ENCODE results near the gene ACSF2.
"Not testable (repeated sequence)": the region's sequence is repeated elsewhere in the genome, so short reads cannot be mapped to it uniquely, and the experiment has no call there.

Gene ACSF2

DNA sequence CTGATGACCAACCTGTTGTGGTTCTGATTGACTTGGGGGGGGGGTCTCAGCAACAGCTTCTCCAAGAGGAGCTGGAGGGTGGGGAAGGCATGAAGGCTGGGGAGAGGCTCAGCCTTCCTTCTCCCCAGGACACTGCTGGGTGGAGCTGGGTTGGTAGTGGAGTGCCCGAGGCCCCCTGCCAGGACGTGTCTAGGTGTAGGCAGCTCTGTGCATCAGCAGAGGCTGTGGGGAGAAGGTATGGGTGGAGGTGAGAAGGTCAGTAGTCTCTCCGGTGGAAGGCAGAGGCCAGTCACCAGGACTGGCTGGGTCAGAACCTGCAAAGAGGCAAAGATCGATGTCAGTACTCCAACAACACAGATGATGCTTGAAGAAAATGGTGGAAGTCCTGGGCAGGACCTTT lies 38.7 kb downstream of the ACSF2 start:
- DNase-seq (ENCODE audit: low read depth) = no peak

DNA sequence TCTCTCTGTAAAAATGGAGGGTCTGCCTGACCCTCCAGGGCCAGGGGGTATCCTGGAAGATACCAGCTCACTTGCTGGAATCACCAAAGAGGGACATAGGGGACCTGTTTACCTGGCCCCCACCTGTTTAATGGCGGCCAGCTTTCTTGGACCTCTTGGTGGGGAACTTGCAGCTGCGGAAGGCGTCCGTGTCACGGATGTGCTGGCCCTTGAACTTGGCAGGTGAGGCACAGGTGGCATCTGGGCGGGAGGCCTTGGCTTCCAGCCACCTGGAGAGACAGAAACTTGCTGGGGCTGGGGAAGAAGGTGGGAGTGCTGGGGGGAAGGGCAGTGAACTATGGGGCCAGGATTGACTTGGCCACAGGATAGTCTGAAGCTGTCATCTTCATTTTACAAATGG lies 39.2 kb downstream of the ACSF2 start:
- DNase-seq (ENCODE audit: low read depth) = no peak

DNA sequence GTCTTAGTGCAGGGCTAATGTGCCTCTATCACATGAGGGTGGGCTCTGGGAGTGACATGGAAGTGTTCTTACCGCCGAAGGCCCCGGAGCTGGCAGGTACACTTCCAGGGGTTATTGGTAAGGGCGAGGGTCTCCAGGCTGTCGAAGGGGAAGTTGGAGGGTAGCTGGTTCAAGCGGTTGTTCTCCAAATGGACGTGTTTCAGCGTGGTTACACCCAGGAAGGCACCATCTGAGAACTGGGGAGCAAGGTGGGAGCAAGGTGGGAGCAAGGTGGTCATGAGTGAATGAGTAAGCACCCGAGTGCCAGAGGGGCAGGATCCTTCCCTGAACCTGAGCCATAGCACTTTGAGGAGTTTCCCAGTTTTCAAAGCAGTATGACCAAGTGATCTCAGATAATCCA lies 39.6 kb downstream of the ACSF2 start:
- no peak for DNase-seq (ENCODE audit: low read depth)

DNA sequence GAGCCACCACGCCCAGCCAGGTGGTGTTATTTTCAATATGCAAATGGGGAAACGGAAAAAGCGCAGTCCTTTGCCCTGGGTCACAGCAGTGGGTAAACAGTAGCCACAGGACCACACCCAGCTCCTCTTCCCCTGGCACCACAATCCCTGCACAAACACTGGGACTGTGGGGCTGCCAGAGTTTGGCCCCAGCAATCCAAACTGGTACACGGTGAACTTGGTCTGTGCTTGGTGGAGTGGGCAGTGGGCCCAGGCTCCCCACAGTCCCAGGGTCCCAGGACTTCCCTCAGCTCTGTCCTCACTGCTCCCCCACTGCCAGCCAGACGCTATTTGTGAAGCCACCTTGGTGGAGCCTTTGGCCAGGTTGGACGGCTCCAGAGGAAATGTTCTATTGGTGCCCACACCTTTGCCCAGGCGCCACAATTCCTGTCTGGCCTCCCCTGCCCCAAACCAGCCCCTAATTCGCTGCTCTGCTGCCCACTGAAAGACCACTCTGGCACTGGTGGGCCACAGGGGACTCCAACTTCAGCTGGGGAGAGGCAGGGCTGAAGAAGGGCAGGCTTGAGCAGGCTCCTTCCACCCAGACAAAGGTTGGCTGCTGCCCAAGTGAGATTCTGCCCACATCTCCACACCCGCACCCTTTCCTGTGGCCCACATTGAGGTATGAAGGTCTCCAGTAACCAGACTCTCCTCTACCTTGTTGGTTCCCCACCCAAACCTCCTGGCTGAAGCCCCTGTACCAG lies 40.5 kb downstream of the ACSF2 start:
- DNase-seq (ENCODE audit: low read depth) = no peak

DNA sequence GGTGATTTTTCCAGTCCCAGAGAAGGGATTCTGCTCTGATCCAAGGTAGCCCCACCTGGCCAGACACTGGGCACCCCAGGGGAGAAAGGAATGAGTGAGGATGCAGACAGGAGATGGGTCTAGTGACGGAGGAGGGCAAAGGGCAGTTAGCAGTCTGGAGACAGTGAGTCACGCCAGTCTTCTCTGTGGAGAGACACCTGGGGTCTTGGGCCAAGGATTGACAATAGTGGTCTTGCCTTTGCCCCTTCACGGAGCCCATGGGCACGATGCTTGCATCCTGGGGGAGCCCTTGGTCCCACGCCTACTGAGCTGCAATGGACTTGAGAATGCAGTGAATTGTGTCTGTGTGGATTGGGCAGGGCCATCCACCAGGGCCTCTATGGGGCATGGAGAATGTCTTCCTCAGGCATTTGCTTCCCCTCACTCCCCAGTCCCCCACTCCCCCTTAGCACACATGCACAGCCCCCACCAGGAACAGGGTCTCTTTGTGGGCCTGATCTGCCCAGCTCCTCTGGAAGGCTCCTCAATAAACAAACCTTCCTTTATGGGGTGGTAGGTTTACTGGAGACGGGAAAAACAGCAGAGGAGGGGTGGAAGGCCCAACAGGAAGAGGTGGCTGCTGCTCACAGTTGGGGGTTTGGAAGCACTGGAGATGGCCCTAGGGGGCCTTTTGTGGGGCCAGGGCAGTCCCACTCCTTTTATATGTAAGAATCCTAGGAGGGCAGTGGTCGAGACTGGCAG lies 41.3 kb downstream of the ACSF2 start:
- no peak for DNase-seq (ENCODE audit: low read depth)

DNA sequence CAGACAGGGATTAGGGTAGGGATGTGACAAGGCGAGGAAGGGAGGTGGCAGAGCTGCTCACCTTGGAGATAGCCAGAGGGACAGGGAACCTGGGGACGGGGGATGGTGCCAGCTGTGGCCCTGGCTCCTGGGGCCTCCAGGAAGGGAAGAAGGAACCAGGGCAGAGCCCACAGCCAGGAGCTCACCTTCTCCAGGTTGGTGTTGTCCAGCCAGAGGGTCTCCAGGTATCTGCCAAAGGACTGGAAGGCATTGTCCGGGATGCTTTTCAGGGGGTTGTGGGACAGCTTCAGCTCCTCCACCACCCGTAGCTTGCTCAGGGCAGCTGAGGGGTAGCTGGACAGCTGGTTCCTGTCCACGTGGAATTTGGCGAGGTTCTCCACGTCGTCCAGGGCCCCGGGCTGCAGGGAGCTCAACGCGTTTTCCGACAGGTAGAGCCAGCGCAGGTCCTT lies 41.9 kb downstream of the ACSF2 start:
- no peak for DNase-seq (ENCODE audit: low read depth)

DNA sequence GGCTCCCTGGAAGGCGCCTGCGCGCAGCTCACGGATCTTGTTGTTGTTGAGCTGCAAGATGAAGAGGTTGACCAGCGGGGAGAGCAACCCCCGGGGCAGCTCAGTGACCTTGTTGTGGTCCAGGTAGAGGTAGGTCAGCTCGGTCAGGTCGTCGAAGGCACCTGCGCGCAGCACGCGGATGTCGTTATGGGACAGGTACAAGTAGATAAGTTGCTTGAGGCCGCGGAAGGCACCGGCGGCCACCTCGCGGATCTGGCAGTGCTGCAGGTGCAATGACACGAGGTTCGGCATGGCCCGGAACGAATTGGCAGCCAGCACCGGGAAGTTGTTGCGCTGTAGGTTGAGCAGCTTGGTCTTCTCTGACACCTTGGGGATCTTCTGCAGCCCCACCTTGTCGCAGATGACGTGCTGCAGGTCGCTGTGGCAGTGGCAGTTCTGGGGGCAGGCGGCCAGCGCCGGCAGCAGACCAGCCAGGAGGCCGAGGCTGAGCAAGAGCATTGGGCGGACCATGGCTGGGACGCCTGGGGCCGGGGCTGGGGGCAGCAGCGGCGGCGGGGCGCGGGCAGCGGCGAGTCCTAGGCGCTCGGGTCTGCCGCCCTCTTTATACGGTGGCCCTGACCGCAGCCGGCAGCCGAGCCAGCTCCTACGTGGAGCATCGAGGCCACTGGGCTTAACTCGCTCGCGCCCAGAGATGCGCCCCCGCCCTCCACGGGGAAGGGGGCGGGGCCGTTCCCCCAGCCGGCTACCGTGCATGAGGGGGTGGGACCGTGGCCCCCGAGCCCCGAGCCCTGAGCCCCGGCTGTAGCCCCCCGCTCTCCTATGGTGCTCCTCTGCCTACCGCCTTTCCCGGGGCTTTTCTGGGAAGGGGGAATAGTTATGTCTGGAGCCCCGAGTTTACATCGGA lies 42.5 kb downstream of the ACSF2 start, which contains the start of gene CHAD:
CHAD (minus strand) TSS at position 577 of the 904 bp plus-strand sequence; CDS start at position 510, 67 bp downstream.
- DNase-seq (ENCODE audit: low read depth) = no peak

DNA sequence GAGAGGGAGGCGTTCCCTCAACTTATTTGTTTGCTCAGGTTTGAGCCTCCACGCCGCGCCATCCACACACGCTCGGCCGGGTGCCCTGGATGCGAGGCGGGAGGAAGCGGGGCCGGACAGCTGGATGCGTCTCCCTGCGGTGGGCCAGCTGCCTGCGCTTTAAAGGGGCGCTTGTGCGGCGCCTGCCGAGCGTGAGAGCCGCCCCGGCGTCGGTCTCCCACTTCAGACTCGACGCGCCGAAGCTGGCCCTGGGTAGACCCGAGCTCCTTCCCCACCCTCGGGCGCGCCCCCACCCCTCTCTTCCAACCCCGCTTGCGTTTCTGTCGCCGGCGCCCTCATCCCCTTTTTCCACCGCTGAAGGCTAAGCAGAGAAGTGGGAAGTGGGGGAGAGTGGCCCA lies 43.2 kb downstream of the ACSF2 start:
- no peak for DNase-seq (ENCODE audit: low read depth)

DNA sequence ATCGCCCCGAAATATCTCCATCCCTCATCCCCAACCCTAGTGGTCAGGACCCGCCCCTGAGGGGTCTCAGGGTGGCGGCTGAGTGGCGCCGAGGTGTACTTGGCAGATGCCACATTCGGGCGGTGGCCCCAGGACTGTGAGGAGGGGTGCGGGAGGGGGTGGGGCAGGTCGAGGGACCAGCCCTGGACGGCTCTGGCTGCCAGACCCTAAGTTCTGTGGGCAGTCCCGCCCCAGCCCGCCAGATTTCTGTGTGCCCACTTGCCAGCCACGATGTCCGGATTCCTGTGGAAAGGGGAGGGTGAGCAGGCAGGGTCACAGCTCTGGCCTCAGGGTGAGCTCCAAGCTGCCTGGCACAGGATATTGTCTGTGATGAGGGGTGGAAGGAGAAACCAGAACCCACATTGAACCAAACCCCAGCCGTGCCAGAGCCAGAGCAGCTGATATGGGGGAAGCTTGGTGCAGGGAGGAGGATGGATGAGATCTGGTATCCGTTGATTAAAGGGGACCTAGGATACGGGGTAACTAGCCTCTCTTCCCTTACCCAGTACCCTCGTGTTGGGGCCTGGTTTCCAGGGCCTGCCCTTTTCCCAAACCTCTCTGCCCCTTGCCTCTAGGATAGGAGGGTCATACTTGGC lies 43.8 kb downstream of the ACSF2 start:
- no peak for DNase-seq (ENCODE audit: low read depth)

DNA sequence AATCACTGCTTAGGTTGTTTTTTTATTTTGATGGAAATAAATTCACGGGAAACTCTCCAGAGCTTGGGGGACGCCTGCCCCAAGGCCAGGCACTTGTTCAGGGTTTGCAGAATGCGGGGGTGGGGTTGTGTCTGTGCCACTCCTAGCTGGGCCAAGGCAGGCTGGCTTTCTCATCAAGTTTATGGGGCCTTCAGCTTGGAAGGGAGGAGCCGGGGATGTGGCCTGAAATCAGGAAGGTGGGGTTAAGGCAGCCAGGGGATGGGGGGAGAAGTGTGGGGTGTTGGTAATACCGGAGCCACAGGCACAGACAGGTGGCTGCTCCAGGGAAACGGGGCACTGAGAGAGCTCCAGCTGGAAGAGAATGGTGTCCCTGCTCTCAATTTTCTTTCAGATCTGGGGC lies 44.4 kb downstream of the ACSF2 start:
- DNase-seq (ENCODE audit: low read depth) = no peak

DNA sequence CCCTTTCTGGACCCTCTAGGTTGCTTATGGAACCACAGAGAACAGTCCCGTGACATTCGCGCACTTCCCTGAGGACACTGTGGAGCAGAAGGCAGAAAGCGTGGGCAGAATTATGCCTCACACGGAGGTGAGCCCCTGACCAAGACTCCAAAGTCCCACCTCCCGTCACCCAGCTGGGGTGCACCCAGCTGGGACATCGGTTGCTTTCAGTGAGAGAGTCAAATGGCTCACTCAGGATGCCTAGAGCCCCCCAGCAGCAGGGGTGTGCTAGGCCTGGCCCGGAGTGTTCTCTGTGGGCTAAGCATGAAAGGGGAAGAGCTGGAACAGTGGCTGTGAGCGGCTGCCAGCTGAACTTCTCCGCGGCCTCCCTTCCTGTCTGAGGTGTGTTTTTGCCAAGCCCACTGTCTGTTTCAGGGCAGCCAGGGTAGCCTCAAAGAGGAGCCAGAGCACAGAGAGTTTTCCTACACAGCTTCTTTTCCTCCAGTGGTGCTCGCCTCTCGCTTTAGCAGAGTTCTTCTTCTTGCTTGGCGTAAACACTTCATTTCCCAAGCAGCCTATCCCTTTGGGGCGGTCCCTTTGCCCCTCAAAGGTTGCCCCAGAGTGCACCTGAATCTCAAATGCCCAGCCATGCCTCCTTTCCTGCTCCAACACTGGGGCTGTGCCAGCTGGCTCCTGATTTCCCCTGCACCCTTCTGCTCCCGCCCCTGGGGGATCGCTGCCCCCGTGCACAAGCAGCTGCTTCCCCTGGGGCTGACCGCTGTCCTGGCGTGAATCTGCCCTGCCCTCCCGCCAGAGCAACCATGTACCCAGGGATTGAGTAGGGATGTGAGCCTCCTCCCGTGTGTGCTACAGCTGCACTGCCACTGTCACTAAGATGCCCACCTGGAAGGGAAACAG lies 45.2 kb downstream of the ACSF2 start:
- DNase-seq (ENCODE audit: low read depth) = no peak

DNA sequence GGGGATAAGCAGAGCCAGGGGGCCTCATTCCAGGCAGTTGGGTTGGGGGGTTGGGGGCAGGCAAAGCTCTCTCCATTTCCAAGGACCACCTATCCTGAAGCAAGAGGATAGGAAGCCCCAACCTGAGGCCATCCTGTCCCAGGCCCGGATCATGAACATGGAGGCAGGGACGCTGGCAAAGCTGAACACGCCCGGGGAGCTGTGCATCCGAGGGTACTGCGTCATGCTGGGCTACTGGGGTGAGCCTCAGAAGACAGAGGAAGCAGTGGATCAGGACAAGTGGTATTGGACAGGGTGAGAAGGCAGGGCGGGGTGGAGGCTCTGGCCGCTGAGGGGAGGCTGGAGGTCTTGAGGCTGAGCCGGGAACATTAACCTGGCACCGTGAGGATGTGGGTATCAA lies 46.3 kb downstream of the ACSF2 start:
- no peak for DNase-seq (ENCODE audit: low read depth)

DNA sequence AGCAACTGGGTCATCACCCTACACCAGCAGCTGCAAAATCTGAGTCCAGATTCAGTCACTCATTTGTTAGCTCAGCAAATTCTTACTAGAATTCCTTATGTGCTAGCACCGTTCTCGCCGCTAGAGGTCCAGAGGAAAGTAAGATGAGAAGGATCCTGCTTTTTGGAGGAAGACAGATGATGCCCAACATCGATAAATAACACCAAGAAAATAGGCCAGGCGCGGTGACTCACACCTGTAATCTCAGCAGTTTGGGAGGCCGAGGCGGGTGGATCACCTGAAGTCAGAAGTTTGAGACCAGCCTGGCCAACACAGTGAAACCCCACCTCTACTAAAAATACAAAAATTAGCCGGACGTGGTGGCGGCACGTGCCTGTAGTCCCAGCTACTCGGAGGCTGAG lies 46.7 kb downstream of the ACSF2 start:
- DNase-seq (ENCODE audit: low read depth) = not testable (repeated sequence)

DNA sequence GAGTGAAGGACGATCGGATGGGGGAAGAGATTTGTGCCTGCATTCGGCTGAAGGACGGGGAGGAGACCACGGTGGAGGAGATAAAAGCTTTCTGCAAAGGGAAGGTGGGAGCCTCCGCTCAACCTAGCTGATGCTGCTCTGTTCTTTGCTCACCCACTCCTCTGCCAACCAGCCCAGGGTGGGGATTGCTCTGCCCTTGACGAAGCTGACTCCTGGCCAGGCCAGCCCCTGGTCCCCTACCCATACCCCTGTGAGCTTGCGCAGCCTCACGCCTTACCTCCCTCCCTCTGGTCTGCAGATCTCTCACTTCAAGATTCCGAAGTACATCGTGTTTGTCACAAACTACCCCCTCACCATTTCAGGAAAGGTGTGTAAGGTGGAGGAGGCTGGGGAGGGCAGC lies 47.9 kb downstream of the ACSF2 start:
- no peak for DNase-seq (ENCODE audit: low read depth)

DNA sequence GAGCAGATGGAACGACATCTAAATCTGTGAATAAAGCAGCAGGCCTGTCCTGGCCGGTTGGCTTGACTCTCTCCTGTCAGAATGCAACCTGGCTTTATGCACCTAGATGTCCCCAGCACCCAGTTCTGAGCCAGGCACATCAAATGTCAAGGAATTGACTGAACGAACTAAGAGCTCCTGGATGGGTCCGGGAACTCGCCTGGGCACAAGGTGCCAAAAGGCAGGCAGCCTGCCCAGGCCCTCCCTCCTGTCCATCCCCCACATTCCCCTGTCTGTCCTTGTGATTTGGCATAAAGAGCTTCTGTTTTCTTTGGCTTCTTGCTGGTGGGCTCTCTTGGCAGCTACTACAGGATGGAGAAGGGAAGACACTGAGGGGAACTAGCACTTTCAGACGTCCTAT lies 48.5 kb downstream of the ACSF2 start:
- no peak for DNase-seq (ENCODE audit: low read depth)

DNA sequence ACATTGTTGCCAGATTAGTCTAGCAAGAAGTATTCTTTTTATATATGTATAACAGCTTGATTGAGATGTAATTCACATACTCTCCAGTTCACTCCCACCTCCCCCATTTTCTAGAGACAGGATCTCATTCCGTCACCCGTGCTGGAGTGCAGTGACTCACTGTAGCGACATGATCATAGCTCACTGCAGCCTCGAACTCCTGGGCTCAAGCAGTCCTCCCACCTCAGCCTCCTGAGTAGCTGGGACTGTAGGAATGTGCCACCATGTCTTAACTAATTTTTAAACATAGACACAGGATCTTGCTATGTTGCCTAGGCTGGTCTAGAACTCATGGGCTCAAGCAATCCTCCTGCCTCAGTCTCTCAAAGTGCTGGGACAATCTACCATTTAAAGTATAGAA lies 49.3 kb downstream of the ACSF2 start:
- no peak for DNase-seq (ENCODE audit: low read depth)

DNA sequence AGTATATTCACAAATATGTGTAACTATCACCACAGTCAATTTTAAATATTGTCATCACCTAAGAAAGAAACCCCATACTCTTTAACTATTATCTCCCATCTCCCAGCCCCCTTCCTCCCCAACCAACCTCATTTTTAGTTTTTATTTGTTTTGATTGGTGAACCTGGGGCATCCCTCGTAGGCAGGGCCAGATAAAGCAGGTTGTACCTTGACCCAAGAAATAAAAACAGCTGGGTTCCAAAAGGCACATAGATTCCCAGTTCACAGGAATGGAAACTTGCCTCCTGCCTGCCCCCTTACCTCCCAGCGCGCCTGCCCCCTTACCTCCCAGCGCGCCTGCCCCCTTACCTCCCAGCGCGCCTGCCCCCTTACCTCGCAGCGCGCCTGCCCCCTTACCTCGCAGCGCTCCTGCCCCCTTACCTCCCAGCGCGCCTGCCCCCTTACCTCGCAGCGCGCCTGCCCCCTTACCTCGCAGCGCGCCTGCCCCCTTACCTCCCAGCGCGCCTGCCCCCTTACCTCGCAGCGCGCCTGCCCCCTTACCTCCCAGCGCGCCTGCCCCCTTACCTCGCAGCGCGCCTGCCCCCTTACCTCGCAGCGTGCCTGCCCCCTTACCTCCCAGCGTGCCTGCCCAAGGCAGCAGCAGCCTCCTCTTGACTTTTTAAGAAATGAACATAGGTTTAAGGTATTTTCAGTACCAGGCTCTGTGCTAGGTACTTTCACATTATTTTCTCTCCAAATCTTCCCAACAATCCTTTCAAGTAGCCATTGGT lies 49.9 kb downstream of the ACSF2 start:
- DNase-seq (ENCODE audit: low read depth) = not testable (repeated sequence)

DNA sequence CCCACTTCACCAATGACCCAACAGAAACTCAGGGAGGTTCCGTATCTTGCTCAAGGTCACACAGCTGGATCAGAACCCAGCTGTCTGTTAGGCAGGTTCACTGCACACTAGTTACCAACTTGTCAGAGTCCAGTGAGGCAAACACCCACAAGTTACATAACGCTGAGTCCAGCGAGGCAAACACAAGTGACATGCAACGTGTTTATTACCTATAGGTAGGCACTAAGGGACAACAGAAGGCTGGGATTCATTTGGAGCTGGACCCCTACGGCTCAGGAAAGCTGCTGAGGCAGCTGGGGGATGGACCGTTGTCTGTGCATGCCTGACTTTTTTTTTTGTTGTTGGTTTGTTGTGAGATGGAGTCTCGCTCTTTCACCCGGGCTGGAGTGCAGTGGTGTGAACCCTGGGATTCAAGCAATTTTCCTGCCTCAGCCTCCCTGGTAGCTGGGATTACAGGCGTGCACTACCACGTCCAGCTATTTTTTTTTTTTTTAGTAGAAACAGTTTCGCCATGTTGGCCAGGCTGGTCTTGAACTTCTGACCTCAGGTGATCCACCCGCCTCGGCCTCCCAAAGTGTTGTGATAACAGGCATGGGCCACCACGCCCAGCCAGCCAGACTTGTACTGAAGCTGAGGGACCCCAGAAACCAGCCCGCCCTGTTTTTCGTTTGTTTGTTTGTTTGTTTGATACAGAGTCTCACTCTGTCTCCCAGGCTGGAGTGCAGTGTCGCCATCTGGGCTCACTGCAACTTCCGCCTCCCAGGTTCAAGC lies 50.7 kb downstream of the ACSF2 start:
- no peak for DNase-seq (ENCODE audit: low read depth)

DNA sequence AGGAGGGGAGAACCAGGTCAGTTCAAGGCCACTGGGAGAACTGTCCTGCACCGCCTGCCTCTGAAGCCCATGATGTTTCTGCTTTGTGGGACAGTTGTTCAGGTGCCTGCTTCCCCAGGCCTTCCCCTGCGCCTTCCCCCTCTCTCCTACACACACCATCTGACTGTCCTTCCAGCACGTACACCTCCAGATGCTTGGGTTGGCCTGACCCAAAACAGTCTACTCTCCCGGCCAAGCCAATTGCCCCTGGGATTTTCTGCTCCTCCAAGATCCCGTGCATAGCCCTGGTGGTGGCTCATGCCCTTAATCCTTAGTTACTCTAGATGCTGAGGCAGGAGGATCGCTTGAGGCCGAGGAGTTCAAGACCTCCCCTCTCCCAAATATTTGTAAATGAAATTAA lies 52.0 kb downstream of the ACSF2 start:
- no peak for DNase-seq (ENCODE audit: low read depth)

Measured in GM04504 (cell line).